ENCODE measurements around the gene MOB2. TPM values are rescaled to one million over a fixed set of nuclear protein-coding genes. Genes with fewer than 3 reads are reported as not detected.

The MOB2 gene, protein sequence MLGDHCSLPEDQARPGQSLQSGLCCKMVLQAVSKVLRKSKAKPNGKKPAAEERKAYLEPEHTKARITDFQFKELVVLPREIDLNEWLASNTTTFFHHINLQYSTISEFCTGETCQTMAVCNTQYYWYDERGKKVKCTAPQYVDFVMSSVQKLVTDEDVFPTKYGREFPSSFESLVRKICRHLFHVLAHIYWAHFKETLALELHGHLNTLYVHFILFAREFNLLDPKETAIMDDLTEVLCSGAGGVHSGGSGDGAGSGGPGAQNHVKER
- 21.8 and 22.3 TPM in 2 replicates for total RNA-seq (2016; rRNA removed; fragmentation: Illumina TruSeq; extraction: Trizol)
- total RNA-seq (2016; cell fraction: cytosol; rRNA removed; fragmentation: Illumina TruSeq; extraction: Trizol; ENCODE audit: low read depth) = 10.4 and 12.3 TPM in 2 replicates
- total RNA-seq (2016; cell fraction: insoluble cytoplasmic fraction; rRNA removed; fragmentation: Illumina TruSeq; extraction: Trizol) = 21.2 and 23.8 TPM in 2 replicates
- total RNA-seq (2016; cell fraction: membrane; rRNA removed; fragmentation: Illumina TruSeq; extraction: Trizol) = 16.9 and 20.1 TPM in 2 replicates
- total RNA-seq (2016; cell fraction: nucleus; rRNA removed; fragmentation: Illumina TruSeq; extraction: Trizol) = 12.2 and 12.9 TPM in 2 replicates
- polyA plus RNA-seq (2011; rRNA removed) = 27.7 and 37.6 TPM in 2 replicates
- polyA plus RNA-seq (2011; cell fraction: cytosol; rRNA removed) = 24.6 and 33.1 TPM in 2 replicates
- 72.4 and 74.8 TPM in 2 replicates for polyA plus RNA-seq (2011; cell fraction: nucleus; rRNA removed)
- 15.8 and 25.3 TPM in 2 replicates for polyA plus RNA-seq (2012)
- polyA plus RNA-seq (2016; cell fraction: cytosol; fragmentation: Illumina TruSeq; extraction: Trizol; ENCODE audit: low read depth) = 8.6 and 10.0 TPM in 2 replicates
- polyA plus RNA-seq (2016; cell fraction: insoluble cytoplasmic fraction; fragmentation: Illumina TruSeq; extraction: Trizol; ENCODE audit: low read depth) = 23.8 and 24.4 TPM in 2 replicates
- 15.0 and 16.7 TPM in 2 replicates for polyA plus RNA-seq (2016; cell fraction: membrane; fragmentation: Illumina TruSeq; extraction: Trizol; ENCODE audit: low read depth)
- polyA plus RNA-seq (2016; cell fraction: nucleus; fragmentation: Illumina TruSeq; extraction: Trizol; ENCODE audit: insufficient read depth, low read depth) = 23.4 and 24.8 TPM in 2 replicates
- polyA minus RNA-seq (2011; rRNA and poly(A)+ RNA removed; ENCODE audit: low replicate concordance) = 21.3 and 36.0 TPM in 2 replicates
- polyA minus RNA-seq (2011; cell fraction: cytosol; rRNA and poly(A)+ RNA removed) = 7.4 and 16.7 TPM in 2 replicates
- polyA minus RNA-seq (2011; cell fraction: nucleus; rRNA and poly(A)+ RNA removed) = 8.7 and 9.8 TPM in 2 replicates
- Bru-seq, nascent RNA = percentile 59 among the genes with signal in this experiment
- percentile 65 among the genes with signal in this experiment for BruChase-seq, experiment 1, labeled RNA remaining after a 6-hour chase
- BruChase-seq, experiment 2, labeled RNA remaining after a 2-hour chase = percentile 63 among the genes with signal in this experiment
- long read RNA-seq, experiment 1, partial matches to known transcripts = 14 of 17 reads
- long read RNA-seq, experiment 1, other reads (novel, unspliced or antisense) = 3 of 17 reads
- long read RNA-seq, experiment 2, partial matches to known transcripts = 27 of 37 reads
- long read RNA-seq, experiment 2, other reads (novel, unspliced or antisense) = 9 of 37 reads

DNA sequence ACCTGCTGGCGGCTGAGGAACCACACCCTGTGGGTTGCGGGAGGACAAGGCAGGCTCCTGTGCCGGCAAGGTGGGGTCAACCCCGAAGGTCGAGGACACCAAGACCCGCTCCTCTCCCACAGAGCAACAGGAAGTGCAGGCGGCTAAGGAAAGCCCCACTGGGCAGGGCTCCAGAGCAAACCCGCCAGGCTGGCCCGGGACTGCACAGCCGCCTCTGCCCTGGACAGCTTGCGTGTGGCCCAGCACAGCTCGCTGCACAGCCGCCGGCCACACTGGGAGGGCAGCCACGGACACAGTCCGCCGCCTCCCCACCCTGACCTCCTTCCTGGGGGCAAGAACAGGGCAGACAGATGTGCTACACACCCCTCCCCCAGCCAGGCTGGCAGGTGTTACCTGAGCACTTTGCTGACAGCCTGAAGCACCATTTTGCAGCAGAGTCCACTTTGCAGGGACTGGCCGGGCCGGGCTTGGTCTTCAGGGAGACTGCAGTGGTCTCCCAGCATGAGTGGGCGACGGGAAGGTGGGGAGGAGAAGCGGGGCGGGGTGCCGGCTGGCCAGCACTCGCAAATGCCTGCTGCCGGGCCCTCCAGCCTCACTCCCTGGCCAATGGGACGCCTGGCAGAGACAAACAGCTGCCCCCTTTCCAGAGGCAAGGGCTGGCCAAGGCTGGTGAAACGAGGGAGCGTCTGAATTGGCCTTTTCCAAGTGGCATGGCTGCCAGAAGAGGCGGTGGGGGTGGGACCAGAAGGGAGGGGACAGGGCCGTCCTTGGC, at the start of gene MOB2:
TSS of gene MOB2 (minus strand) at position 726 of the 772 bp plus-strand sequence. CDS start at position 503, 223 bp downstream.
- Histone ChIP-seq H2AFZ (ENCODE audit: low read length) (no peak within 1 kb of the TSS), H3K4me3 (replicated peaks in 1 of 3; ENCODE audit: insufficient read depth in 1 of 3, low read depth in 2 of 3, low read length in 3 of 3) (no peak within 1 kb of the TSS), H3K4me1 (ENCODE audit: insufficient read depth, low read length) (no peaks in the 10 kb centered on the region), H3K79me2 (ENCODE audit: insufficient read depth, low read length) (no peaks in the 10 kb centered on the region), H4K20me1 (ENCODE audit: insufficient read depth, low read length) (peaks cover 11% of the 10 kb centered on the region; the same call in 1 of the 2 replicates), H3K9ac (ENCODE audit: insufficient read depth, low read depth, low read length) (no peak within 1 kb of the TSS), H3K27ac (ENCODE audit: extremely low read length, insufficient read depth, low read length) (no peak within 1 kb of the TSS), H3K4me2 (ENCODE audit: low read depth, low read length) (no peak within 1 kb of the TSS), H3K9me3 (ENCODE audit: low read length) (no peaks in the 10 kb centered on the region), H3K36me3 (replicated peaks in 1 of 2; ENCODE audit: control insufficient read depth in 1 of 2, insufficient read depth in 2 of 2, low read length in 2 of 2) (no peaks in the 10 kb centered on the region), H3K27me3 (ENCODE audit: control insufficient read depth in 1 of 2, insufficient read depth in 2 of 2, low read length in 2 of 2) (no peaks in the 10 kb centered on the region)
- DNase-seq (ENCODE audit: low spot score) = no peak
- ATAC-seq = no peak
- POLR2A ChIA-PET = no interaction called here
- CTCF ChIA-PET (ENCODE audit: low intra/inter-chr PET ratio, low total read pairs) = no interaction called here
- no TSS peak for BruUV-seq (replicated peaks)
- FAIRE-seq = no peak
- in situ Hi-C loops (cut with HindIII; ENCODE audit: extremely low pct_ligation_motif_present, low pct_unique_long_range_greater_than_20kb) (no loop called here), intact Hi-C loops (cut with micrococcal nuclease; ENCODE audit: unreplicated experiment) (no loop called here)
- WGBS (ENCODE audit: low lambda C conversion rate) = 91% methylated on average over 14 of the region's 31 CpGs
- no peak for TF ChIP-seq ZNF460 (CRISPR knock-in tag; IDR thresholded peaks at IDR 0.05; ENCODE audit: borderline replicate concordance)
- TF ChIP-seq, protein P1, sequence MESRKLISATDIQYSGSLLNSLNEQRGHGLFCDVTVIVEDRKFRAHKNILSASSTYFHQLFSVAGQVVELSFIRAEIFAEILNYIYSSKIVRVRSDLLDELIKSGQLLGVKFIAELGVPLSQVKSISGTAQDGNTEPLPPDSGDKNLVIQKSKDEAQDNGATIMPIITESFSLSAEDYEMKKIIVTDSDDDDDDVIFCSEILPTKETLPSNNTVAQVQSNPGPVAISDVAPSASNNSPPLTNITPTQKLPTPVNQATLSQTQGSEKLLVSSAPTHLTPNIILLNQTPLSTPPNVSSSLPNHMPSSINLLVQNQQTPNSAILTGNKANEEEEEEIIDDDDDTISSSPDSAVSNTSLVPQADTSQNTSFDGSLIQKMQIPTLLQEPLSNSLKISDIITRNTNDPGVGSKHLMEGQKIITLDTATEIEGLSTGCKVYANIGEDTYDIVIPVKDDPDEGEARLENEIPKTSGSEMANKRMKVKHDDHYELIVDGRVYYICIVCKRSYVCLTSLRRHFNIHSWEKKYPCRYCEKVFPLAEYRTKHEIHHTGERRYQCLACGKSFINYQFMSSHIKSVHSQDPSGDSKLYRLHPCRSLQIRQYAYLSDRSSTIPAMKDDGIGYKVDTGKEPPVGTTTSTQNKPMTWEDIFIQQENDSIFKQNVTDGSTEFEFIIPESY (CRISPR knock-in tag; IDR thresholded peaks at IDR 0.05) = peak; percentile 97
- TF ChIP-seq FOXK2 (IDR thresholded peaks at IDR 0.05) = no peak
- TF ChIP-seq NFATC3 (CRISPR knock-in tag; IDR thresholded peaks at IDR 0.05) = no peak
- TF ChIP-seq SIN3A (IDR thresholded peaks at IDR 0.05; ENCODE audit: borderline replicate concordance, low read depth, low read length) = no peak
- no peak for TF ChIP-seq REPIN1 (CRISPR knock-in tag; IDR thresholded peaks at IDR 0.05; ENCODE audit: borderline replicate concordance, low read depth)
- TF ChIP-seq ZBTB38 (CRISPR knock-in tag; IDR thresholded peaks at IDR 0.05) = peak; percentile 87
- TF ChIP-seq, protein P2, sequence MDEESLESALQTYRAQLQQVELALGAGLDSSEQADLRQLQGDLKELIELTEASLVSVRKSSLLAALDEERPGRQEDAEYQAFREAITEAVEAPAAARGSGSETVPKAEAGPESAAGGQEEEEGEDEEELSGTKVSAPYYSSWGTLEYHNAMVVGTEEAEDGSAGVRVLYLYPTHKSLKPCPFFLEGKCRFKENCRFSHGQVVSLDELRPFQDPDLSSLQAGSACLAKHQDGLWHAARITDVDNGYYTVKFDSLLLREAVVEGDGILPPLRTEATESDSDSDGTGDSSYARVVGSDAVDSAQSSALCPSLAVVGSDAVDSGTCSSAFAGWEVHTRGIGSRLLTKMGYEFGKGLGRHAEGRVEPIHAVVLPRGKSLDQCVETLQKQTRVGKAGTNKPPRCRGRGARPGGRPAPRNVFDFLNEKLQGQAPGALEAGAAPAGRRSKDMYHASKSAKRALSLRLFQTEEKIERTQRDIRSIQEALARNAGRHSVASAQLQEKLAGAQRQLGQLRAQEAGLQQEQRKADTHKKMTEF (CRISPR knock-in tag; IDR thresholded peaks at IDR 0.05) = no peak
- no peak for TF ChIP-seq ATRX (CRISPR knock-in tag; IDR thresholded peaks at IDR 0.05; ENCODE audit: borderline replicate concordance)
- no peak for TF ChIP-seq CEBPG (CRISPR knock-in tag; IDR thresholded peaks at IDR 0.05)
- no peak for TF ChIP-seq ZNF264 (CRISPR knock-in tag; IDR thresholded peaks at IDR 0.05)
